GM21360 (cell line): ENCODE data around the gene CLDN19.
A peak's percentile ranks its signal among the peaks of the same experiment; 100 is the strongest.

Experiments used
- ATAC-seq: cut with Tn5 transposase; IDR thresholded peaks from one replicate; pipeline ENCODE4 v1.9.1; 2021; ENCODE audit warnings: mild to moderate bottlenecking, moderate library complexity; ENCODE audit not compliant: unreplicated experiment

Gene CLDN19

GRCh38 chr1:42739753-42740700 lies at the start of gene CLDN19:
TSS of gene CLDN19 (minus strand) at chr1:42740236. CDS start at chr1:42740063, 173 bp downstream.
- ATAC-seq: no peak

GRCh38 chr1:42788021-42788420 lies 48.0 kb upstream of the CLDN19 start:
- ATAC-seq: no peak

GRCh38 chr1:42786097-42786496 lies 46.1 kb upstream of the CLDN19 start:
- no peak for ATAC-seq

GRCh38 chr1:42784946-42785693 lies 45.1 kb upstream of the CLDN19 start, which contains the start of gene TMEM269:
TSS of gene TMEM269 (plus strand) at chr1:42784991. CDS start at chr1:42789894, 4,903 bp downstream.
- ATAC-seq: no peak

GRCh38 chr1:42784547-42784945 lies 44.5 kb upstream of the CLDN19 start:
- no peak for ATAC-seq

DNA sequence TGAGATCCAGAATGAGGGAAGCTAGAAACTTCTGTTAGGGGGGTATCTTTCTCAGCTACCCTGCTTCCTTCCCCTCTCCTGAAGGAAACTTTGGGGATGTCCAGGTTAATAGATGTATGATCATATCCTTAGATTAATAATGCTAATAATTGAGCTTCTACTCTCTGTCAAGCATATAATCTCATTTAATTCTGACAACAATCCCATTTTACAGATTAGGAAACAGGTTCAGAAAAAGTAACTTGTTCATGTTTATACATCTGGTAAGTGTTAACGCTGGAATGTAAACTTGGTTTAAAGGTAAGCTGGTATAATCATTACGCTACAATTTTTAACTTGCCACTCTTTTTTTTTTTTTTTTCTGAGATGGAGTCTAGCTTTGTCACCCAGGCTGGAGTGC lies 43.1 kb upstream of the CLDN19 start:
- ATAC-seq: no peak

DNA sequence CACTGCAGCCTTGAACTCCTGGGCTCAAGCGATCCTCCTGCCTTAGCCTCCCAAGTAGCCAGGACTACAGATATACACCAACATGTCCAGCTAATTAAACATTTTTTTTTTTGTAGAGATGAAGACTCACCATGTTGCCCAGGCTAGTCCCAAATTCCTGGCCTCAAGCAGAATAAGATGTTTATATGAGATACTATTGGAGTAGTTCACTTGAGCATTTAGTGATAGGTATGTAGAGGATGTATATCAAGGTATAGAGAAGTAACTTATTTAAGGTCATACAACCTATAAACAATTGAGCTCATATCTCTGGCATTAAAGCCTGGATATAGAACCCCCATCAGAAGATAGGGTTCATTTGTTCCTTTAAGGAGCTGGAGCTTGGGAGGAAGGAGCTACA lies 40.1 kb upstream of the CLDN19 start:
- ATAC-seq: no peak

GRCh38 chr1:42779725-42780124 lies 39.7 kb upstream of the CLDN19 start:
- ATAC-seq: no peak

GRCh38 chr1:42777852-42778251 lies 37.8 kb upstream of the CLDN19 start:
- no peak for ATAC-seq

DNA sequence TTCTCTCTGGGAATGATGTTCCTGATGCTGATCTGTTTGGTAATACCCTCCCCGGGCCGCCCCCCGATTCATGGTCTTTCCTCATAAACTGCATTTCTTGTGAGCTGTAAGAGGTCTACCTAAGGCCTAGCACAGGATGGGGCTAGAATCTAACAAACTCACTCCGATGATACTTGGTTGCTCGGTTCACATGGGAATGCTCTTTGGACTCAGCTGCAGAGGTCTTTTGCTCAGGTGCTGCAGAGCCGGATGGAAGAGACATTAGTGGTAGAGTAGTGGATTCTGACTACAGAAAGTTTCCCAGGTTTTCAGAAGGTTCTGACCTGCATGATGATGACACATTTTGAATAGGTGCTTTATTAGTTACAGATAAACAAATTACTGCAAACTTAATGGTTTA lies 36.5 kb upstream of the CLDN19 start:
- ATAC-seq: no peak

DNA sequence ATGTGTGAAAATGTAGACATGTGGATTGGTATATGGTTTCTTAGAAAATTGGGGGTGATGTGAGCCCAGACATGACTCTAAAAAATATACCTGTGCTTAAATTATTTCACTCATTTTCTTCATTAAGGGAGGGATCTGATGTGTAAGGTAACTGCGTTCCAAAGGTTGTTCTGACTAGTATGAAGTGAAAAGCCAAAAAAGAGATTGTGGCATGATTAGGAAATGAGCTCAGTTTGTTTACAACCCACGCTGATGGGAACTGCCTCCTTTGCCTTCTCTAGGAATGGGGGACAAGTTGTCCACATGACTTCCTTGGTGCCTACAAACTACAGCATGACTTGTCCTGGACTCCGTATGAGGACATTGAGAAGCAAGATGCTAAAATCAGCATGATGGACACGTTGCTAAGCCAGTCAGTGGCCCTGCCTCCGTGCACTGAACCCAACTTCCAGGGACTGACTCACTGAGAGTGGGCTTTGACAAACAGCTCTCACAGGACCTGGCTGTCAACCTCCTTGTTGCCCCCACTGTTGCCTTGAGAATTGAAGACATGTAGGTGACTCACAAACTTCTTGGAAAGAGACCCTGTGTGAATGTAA lies 35.0 kb upstream of the CLDN19 start:
- ATAC-seq: no peak

DNA sequence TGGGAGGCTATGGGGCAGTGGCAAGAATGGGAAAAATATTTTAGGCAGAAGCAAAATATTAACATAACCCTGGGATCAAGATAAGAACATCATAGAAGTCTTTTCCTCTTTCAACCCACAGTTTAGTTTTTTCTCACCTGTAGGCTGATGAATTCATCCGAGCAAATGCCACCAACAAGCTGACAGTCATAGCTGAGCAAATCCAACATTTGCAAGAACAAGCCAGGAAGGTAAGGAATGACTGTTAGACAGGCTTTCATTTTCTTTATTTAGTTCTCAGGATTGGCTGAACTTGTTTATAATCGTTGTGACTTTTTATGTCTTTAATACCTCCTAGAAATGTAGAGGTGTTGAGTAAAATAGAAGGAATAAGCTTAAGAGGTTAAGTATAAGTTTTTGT lies 33.4 kb upstream of the CLDN19 start:
- no peak for ATAC-seq

GRCh38 chr1:42769811-42770210 lies 29.8 kb upstream of the CLDN19 start:
- no peak for ATAC-seq

DNA sequence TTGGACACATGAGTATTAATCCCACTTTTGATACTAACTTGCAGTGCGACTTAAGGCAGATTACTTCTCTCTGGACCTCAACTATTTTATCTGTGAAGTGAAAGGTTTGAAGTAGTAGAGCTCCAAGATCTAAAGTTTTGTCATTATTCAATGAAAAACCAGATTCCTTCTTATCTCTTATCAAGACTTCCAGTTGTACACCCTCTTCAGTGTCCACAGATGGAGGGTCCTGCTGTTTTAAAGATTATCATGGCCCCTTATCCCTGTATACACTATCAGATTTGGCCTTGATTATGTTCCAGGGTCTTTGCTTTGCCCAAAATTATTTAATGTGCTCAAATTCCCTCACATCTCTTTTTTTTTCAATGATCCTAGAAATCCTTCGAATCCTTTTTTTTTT lies 28.1 kb upstream of the CLDN19 start:
- ATAC-seq: no peak

GRCh38 chr1:42767510-42768000 lies 27.5 kb upstream of the CLDN19 start:
- peak; percentile 20 for ATAC-seq

DNA sequence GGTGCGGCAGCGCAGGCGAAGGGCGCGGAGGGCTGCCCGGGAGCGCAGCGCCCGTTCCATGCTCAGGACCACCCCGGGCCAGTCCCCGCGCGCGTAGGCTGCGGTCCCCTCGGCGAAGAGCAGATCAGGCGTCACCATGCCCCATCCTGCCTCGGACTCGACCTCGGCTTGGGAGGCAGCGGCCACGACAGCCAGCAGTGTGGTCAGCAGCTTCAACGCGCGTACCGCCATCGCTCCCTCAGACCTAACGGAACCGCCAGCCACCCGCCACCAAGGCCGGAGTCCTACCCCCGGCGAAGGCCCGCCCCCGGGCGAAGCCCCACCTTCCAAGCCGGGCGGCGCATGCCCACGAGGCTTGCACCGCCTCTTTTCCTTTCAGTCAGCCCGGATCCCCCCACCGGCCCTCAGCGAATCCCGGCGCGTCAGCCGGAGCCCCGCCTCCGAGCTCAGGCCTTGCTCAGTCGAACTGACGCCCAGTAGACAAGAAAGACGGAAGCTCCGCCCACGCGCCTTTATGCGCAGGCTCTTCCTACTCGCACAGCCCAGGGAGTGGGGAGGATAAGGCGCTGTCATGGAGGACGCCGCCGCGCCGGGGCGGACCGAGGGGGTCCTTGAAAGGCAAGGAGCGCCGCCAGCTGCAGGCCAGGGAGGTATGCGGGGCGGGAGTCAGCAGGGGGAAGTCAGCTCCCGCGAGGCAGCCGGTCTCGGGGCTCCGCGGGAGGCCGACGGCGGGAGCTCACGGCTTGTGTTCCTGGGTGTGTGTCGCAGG lies 26.9 kb upstream of the CLDN19 start, which contains the start of the genes C1orf50 and P3H1:
Gene C1orf50, plus strand, starts transcription at position 509 of the 769 bp plus-strand sequence. Its CDS starts 63 bp downstream, at position 572.
Gene P3H1, minus strand, starts transcription at position 288 of the 769 bp plus-strand sequence. Its CDS starts 57 bp downstream, at position 231.
- peak; percentile 86 for ATAC-seq

- peak; percentile 14 for ATAC-seq
Measured at GRCh38 chr1:42765832-42766740, 26.1 kb upstream of the CLDN19 start.

DNA sequence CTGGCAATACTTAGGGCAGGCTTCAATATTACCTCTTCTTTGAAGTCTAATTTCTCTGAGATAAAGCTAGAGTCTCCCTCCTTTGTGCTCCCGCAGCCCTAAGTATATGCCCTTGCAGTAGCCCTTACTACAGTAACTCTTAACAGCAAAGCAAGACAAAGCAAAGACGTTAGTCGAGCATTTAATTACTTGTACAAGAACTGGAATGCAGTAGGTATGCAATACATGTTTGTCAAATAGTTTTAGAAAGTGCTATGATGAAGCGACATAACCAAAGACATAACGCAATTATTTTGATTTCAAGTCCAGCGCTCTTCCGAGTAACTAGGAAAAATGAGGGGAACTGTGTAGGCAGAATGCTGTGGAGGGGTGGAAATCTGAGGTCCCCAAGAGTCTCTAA lies 25.2 kb upstream of the CLDN19 start:
- no peak for ATAC-seq

GRCh38 chr1:42762269-42762668 lies 22.2 kb upstream of the CLDN19 start:
- no peak for ATAC-seq
